HG03108 (cell line): ENCODE results near the gene CAVIN1.
"Not testable (repeated sequence)": the region's sequence is repeated elsewhere in the genome, so short reads cannot be mapped to it uniquely, and the experiment has no call there.

ENCODE experiments used
- ATAC-seq: cut with Tn5 transposase; IDR thresholded peaks from one replicate; pipeline ENCODE4 v1.9.1; 2021; ENCODE audit warnings: moderate library complexity; ENCODE audit not compliant: unreplicated experiment

CAVIN1 gene, protein sequence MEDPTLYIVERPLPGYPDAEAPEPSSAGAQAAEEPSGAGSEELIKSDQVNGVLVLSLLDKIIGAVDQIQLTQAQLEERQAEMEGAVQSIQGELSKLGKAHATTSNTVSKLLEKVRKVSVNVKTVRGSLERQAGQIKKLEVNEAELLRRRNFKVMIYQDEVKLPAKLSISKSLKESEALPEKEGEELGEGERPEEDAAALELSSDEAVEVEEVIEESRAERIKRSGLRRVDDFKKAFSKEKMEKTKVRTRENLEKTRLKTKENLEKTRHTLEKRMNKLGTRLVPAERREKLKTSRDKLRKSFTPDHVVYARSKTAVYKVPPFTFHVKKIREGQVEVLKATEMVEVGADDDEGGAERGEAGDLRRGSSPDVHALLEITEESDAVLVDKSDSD

DNA sequence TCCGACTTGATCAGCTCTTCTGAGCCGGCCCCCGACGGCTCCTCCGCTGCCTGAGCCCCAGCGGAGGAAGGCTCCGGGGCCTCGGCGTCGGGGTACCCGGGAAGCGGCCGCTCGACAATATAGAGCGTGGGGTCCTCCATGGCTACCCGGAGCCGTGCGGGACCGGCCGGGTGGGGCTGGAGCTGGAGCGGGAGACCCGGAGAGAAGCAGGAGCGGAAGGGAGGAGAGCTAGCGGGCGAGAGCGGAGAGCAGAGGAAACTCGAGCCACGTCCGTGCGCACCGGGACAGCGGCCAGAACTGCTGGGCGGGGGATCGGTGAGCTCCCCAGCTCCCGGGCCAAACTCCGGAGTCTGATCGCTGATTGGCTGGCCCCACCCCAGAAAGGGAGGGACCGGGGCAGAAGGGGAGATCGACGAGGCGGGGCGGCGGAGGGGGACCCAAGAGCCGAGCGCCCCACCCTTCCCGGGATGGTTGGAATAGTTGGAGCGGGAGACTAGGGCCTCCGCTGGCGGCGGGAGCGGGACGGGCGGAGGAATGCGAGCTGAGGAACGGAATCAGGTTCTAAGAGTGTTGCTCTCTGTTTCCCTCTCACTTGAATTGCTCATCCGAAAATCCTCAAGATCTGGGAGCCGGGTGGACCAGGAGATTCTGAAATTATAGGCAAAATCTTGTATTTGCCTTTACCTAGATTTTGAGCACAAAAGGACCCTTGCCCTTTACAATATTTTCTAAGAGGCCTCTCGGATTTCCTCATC is at the start of gene CAVIN1:
Gene CAVIN1, minus strand, starts transcription at position 299 of the 755 bp plus-strand sequence. Its CDS starts 159 bp downstream, at position 140.
- ATAC-seq: no peak

DNA sequence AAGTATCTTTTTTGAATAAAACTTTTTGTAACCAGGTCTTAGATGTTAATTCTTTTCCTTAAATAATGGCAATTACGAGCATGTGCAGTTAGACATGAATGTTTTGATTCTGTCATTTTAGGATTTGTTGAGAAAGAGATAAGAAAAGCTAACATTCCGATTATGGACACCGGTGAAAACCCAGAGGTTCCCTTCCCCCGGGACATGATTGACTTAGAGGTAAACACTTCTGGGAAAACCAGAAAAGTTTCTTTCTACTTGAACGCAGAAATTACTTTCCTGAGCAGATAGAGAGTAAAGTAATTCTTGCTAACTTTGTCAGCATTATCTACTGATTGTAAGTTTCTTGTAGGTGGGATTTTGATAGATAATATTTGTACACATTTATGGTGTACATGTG is 44.8 kb upstream of the CAVIN1 start:
- no peak for ATAC-seq

DNA sequence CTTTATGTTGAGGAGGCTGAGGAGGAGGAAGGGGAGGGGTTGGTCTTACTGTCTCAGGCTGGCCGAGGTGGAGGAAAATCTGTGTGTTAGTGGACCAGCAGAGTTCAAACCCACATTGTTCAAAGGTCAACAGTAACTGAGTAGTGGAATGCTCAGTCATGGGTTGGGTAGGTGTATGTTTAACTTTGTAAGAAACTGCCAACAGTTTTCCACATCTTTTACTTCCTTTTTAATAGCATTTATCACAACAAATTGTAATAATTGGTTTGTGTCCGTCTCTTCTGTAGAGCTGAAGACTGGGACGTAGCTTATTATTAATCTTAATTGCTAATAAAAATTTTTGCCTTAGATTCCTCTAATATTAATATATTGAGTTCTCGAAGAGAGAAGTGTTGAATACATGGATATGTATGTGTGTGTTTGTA is 40.9 kb upstream of the CAVIN1 start:
- ATAC-seq: no peak

DNA sequence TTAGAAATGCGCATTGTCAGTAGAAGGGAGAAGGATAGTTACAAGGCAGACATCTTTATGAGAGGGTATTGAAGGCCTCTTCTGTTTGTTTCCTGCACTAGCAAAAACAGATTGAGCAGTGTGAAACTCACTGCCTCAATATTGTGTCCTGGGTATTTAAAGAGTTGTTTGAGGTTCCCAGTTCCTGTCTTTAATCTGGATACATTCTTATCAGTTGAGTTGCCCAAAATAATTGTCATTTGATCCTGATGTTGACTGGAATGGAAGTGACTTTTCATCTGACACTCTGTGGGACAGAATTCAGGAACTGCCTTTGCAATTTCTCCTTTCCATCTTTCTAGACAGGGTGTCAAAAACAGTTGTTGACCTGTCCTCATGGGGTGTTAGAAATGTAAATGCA is 37.3 kb upstream of the CAVIN1 start:
- no peak for ATAC-seq

DNA sequence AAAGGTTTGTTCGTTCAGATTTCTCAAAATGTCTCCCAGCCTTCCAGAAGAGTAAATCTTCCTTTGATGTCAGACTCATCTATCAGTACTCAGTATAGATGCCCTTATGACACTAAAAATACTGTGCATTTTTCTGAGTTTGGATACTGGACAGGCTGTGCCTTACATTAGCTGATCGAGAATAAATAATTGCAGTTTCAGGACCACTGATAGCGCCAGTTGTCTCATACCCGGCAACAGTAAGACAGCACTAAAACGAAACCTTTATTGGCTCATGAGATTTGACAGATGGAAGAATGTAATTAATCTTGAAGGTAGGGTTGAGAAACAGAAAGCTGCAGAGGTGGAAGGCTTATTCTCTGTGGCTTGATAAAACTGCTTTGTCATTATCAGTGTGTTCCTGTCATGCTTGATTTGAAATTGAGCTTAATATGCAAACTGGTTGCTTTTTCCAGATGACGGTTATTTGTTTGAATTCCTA is 36.8 kb upstream of the CAVIN1 start:
- no peak for ATAC-seq

DNA sequence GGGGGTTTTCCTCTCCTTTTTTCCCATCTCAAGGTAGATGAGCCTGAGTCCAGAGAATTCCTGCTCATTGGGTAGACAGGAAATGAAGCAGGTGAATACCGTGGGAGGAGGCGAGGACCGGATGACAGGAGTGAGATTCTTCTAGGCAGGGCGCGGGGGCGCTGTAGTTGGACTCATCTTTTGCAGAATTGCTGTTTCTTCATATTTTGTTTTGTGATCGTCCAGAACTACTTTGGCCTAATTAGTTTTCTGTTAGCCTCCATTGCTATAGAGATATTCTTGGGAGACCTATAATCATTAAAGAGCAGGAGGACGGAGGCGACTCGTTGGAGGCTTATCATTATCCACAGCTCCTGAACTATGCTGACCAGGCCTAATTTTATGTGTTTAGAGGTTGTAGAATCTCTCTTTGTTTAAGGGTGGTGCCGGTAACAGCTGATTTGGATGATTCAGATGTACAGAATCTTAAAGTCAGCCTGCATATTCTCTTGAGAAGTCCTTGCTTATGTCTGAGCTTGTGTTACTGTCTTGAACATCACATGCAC is 36.3 kb upstream of the CAVIN1 start:
- ATAC-seq: no peak

DNA sequence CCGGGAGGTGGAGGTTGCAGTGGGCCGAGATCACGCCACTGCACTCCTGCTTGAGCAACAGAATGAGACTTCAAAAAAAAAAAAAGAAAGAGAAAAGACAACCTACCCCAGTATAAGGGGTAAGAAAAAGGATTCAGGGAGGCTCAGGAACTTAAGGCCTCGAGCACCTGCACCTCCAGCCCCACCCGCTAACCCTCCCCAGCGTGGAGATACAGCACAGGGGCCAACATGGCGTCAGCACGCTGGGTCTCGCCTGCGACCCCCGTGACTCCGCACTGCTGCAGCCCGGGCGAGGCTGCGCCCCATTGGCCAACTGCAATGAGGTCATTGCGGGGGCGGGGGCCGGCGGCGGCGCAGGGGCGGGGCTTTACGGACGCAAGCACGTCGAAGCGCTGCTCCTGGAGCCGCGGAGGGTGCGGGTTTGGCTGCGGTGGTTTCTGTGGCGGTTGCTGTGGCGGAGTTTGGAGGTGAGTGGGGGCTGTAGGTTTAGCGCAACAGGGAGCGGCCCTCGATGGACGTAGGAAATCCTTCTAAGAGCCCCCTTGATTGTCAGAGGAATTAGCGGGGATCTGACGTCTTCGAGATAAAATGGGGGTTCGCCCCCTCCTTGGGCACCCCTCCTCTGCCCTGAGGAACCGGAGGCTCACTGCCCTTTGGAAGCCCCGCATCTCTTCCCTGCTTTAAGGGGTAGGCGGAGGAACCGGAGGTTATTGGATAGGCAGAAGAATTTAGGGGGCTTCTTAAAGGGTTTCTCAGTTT is 35.6 kb upstream of the CAVIN1 start, which contains the start of gene ATP6V0A1:
Gene ATP6V0A1, plus strand, starts transcription at position 382 of the 759 bp plus-strand sequence. CDS start 2,017 bp downstream, outside the sequence.
- peak; percentile 67 for ATAC-seq

DNA sequence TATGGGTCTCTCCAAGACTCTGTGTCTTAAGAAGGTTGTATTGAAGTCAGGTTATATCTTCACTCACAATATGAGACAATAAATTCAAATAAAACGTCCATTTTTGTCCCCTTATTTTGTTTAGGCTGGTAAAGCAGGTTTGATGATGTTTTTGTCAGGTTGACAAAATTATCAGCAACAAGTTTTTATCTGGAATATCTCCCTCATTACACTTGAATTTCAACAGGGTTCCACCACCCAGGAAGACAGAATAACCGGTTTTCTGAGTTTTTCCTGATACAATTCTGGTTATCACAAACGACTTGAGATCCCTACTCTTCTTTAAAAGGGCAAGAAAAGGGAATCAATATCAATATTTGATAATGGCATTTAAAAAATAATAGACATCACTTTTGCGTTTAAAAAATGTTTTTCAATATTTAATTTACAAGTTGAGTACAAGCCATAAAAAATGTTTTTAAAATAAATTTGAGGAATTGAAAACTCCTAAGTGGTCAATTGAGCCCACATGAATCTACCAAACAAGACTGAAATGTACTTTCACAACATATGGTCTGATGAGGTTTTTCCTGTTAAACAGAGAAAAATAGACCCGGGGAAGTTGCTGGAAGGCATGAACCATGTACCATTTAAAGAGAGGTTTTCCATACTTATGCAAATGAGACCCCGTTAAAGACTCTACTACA is 34.2 kb upstream of the CAVIN1 start:
- ATAC-seq: no peak

DNA sequence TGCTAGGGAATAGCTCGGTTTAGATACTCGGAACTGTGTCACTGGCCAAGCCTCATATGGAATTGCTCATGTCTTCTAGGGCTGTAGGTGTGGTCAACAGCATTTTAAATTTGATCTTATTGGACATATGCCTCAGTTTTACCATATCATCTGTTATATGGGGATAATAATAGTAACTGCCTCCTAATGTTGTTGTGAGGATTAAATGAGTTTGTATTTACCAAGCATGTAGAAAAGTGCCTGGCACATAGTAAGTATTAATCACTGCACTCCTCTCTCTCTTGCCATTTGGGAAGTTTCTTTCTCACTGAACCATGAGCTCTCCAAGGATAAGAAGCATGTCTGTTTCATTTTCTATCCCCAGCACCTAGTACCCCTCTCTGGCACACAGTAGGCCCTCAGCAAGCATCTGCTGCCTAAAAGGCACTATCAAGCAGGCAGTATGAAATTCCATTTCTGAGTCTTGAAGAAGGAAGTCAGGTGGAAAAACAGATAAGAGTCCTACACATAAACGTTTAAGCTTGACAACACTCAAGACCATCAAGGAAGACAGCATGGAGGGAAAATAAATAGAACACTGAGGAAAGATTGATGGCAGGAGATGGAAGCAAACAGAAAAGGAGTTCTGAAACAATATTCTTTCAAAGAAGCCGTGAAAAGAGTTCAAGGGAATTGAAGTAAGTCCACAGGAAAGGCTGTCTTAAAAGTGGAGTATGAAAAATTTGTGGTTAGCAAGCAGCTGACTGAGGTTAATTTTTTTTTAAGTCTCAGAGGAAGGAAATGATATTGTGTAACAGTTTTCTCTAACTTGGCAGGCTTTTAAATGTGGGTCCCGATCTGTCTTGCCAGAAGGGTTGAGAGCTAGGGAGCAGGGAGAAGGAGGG is 33.4 kb upstream of the CAVIN1 start:
- no peak for ATAC-seq

DNA sequence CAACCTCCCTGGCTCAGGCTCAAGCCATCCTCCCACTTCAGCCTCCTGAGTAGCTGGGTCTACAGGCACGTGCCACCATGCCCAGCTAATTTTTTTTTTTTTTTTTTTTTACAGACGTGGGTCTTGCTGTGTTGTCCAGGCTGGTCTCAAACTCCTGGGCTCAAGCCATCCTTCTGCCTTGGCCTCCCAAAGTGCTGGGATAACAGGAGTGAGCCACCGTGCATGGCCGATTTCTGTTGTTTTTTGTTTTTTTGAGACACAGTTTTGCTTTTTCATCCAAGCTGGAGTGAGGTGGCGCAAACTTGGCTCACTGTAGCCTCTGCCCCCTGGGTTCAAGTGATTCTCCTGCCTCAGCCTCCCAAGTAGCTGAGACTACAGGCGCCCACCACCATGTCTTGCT is 31.9 kb upstream of the CAVIN1 start:
- ATAC-seq: not testable (repeated sequence)

DNA sequence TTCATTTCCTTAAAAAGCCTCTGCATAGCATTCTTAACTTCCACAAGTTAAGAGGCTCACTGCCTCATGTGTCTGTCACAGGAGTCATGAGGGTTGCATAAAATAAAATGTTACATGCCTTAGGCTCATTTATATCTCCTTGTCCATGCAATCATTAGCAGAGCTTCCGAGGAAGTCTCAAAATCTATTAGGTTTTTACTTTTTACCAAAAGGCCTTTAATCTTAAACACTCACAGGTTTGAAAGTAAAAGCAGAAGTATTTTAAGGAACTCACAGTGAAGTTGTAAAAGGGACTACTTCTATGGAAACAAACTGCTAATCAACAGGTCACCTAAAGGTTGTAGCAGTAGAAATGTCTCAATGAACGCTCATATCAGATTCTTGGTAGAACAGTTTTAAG is 30.4 kb upstream of the CAVIN1 start:
- ATAC-seq: no peak

DNA sequence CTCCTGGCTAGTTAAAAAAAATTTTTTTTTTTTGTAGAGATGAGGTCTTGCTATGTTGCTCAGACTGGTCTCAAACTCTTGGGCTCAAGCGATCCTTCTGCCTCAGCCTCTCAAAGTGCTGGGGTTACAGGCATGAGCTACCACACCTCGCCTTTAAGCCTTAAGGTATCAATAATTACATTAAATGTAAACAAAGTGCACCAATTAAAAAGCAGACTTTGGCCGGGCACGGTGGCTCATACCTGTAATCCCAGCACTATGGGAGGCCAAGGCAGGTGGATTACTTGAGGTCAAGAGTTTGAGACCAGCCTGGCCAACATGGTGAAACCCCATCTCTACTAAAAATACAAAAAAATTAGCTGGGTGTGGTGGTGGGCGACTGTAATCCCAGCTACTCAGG is 28.2 kb upstream of the CAVIN1 start:
- not testable (repeated sequence) for ATAC-seq

DNA sequence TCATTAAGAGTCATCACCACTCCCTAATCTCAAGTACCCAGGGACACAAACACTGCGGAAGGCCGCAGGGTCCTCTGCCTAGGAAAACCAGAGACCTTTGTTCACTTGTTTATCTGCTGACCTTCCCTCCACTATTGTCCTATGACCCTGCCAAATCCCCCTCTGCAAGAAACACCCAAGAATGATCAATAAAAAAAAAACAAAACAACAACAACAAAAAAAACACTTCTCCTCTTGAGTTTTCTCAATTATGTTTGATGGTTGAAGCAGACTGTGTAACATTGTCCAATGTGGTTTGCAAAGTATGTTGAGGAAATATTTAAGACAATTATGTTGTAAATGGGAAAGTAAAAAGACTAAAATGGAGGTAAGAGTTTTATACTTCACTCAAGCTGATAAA is 26.8 kb upstream of the CAVIN1 start:
- not testable (repeated sequence) for ATAC-seq

DNA sequence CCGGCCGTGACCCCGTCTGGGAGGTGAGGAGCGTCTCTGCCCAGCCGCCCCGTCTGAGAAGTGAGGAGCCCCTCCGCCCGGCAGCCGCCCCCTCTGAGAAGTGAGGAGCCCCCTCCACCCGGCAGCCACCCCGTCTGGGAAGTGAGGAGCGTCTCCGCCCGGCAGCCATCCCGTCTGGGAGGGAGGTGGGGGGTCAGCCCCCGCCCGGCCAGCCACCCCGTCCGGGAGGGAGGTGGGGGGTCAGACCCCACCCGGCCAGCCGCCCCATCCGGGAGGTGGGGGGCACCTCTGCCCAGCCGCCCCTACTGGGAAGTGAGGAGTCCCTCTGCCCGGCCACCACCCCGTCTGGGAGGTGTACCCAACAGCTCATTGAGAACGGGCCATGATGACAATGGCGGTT is 26.1 kb upstream of the CAVIN1 start:
- not testable (repeated sequence) for ATAC-seq

DNA sequence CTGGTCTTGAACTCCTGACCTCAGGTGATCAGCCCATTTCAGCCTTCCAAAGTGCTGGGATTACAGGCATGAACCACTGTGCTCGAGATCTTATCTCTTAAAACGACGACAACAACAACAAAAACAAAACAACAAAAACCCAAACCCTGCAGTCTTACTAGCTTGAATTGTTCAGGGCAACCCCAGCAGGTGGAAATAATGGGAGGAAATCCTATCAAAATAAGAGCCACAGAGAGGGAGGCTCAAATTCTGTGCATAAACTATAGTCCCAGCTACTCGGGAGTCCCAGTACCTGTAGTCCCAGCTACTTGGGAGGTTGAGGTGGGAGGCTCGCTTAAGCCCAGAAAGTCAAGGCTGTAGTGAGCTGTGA is 19.1 kb upstream of the CAVIN1 start:
- ATAC-seq: no peak

DNA sequence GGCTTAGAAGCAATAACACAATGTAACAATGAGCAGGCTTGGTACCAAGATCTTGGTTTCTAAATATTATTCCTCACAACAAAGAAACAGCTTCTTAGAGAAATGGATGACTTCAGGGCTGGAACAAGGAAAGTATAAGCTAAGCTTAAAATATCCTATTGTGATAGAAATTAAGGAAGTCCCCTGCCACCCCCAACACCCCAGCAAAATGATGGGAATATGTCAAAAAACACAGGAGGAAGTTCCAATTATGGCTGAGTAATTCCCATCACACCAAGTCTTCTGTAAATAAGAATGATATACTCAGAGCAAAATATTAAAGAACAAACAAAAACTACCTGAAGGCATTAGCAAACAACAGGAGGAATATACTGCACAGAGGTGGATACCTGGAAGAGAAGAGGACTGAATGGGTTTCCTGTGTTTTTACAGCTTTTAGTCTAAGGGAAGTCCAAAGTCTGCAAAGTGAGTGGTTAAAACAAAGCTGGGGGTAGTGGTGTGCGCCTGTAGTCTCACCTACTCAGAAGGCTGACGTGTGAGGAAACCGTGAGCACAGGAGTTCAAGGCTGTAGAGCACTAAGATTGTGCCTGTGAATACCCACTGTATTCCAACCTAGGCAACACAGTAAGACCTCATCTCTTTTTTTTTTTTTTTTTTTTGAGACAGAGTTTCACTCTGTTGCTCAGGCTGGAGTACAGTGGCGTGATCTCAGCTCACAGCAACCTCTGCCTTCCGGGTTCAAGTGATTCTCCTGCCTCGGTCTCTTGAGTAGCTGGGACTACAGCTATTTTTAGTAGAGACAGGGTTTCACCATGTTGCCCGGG is 18.5 kb upstream of the CAVIN1 start:
- ATAC-seq: no peak

DNA sequence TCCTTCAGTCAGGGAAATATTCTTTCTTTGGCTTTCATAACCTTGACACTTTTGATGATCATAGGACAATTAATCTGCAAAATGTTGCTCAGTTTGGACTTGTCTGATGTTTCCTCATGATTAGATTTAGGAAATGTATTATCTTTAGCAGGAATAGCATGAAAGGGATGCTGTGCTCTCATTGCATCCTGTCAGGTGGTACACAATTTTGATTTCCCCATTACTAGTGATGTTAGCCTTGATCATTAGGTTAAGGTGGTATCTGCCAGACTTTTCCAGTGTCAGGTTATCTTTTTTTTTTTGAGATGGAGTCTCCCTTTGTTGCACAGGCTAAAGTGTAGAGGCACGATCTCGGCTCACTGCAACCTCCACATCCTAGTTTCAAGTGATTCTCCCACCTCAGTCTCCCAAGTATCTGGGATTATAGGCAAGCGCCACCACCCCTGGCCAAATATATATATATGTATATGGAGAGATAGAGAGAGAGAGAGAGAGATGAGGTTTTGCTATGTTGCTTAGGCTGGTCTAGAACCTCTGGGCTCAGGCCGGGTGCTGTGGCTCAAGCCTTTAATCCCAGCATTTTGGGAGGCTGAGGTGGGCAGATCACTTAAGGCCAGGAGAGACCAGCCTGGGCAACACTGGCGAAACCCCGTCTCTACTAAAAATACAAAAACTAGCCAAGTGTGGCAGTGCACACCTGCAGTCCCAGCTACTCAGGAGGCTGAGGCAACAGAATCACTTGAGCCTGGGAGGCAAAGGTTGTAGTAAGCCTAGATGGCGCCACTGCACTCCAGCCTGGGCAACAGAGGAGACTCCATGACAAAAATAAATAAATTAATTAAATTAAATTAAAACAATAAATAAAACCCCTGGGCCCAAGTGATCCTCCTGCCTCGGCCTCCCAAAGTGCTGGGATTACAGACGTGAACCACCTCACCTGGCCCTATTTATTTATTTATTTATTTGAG is 15.8 kb upstream of the CAVIN1 start:
- no peak for ATAC-seq
